ENCODE measurements around the gene TAF5. TPM values are rescaled to one million over a fixed set of nuclear protein-coding genes. Genes with fewer than 3 reads are reported as not detected.

Gene TAF5
- total RNA-seq (2014; rRNA removed; shearing (Covaris generic)) = 4.0 and 4.7 TPM in 2 replicates
- polyA plus RNA-seq (2016; fragmentation: Nextera tagmentation; extraction: Ambion mirVana) = 1.7 TPM in 2 replicates

- peak; percentile 98 for DNase-seq
- no peaks in the 10 kb centered on the region for H4K20me1 ChIP-seq (ENCODE audit: insufficient read depth)
- H3K4me3 ChIP-seq = peak within 1 kb of the TSS; percentile 91
- peak within 1 kb of the TSS; percentile 92 for H3K4me2 ChIP-seq (ENCODE audit: unreplicated experiment)
- peak within 1 kb of the TSS; percentile 56 for H3K27ac ChIP-seq
- WGBS, 2 experiments (ENCODE audit: low coverage in 1 of 2, low lambda C conversion rate in 2 of 2, missing lambda C conversion rate in 2 of 2) = 0 to 1% methylated on average over 47 to 63 of the region's 81 CpGs
- H3K27me3 ChIP-seq (replicated peaks; ENCODE audit: insufficient read depth) = no peaks in the 10 kb centered on the region
- in situ Hi-C loops (cut with MboI) = no loop called here
- peak within 1 kb of the TSS; percentile 96 for H2AFZ ChIP-seq
- H3K36me3 ChIP-seq (ENCODE audit: low read depth) = no peaks in the 10 kb centered on the region
- H3K9me3 ChIP-seq (ENCODE audit: low read depth) = no peaks in the 10 kb centered on the region
- no peaks in the 10 kb centered on the region for H3K9me2 ChIP-seq (ENCODE audit: insufficient read depth)
- no peaks in the 10 kb centered on the region for H3F3A ChIP-seq (ENCODE audit: insufficient read depth)
- TF ChIP-seq EZH2 (IDR thresholded peaks at IDR 0.05; ENCODE audit: insufficient read depth, poor library complexity, severe bottlenecking) (no peak), EZH2phosphoT487 (IDR thresholded peaks at IDR 0.05; ENCODE audit: insufficient read depth, low read depth) (no peak)
- peak within 1 kb of the TSS; percentile 75 for H3K9ac ChIP-seq
- H3K4me1 ChIP-seq (ENCODE audit: insufficient read depth) = peaks cover 8% of the 10 kb centered on the region; the same call in 1 of the 2 replicates
- H3K79me2 ChIP-seq (ENCODE audit: insufficient read depth) = peaks cover 39% of the 10 kb centered on the region
Observed at GRCh38 chr10:103367782-103368518, at the start of gene TAF5. TSS of gene TAF5 (plus strand) at chr10:103367976. CDS start at chr10:103367990, 14 bp downstream.

- H3K36me3 ChIP-seq (ENCODE audit: low read depth) = peaks cover 42% of the 10 kb centered on the region
Observed at GRCh38 chr10:103327906-103328305, 39.9 kb upstream of the TAF5 start.

GRCh38 chr10:103333934-103334520, 33.7 kb upstream of the TAF5 start:
- H3K9me2 ChIP-seq (ENCODE audit: insufficient read depth) = no peaks in the 10 kb centered on the region
- no peaks in the 10 kb centered on the region for H3K9me3 ChIP-seq (ENCODE audit: low read depth)
- H3K27me3 ChIP-seq (replicated peaks; ENCODE audit: insufficient read depth) = no peaks in the 10 kb centered on the region
- 80 to 85% methylated on average over 2 of the region's 2 CpGs for WGBS, 2 experiments (ENCODE audit: low coverage in 1 of 2, low lambda C conversion rate in 2 of 2, missing lambda C conversion rate in 2 of 2)
- no peak overlapping the region for H3K4me3 ChIP-seq
- peak; percentile 55 for DNase-seq
- H3K79me2 ChIP-seq (ENCODE audit: insufficient read depth) = no peaks in the 10 kb centered on the region
- in situ Hi-C loops (cut with MboI) = no loop called here
- no peak overlapping the region for H2AFZ ChIP-seq
- no peaks in the 10 kb centered on the region for H4K20me1 ChIP-seq (ENCODE audit: insufficient read depth)
- H3K9ac ChIP-seq = no peak overlapping the region
- TF ChIP-seq EZH2phosphoT487 (IDR thresholded peaks at IDR 0.05; ENCODE audit: insufficient read depth, low read depth) (no peak), EZH2 (IDR thresholded peaks at IDR 0.05; ENCODE audit: insufficient read depth, poor library complexity, severe bottlenecking) (no peak)
- H3K36me3 ChIP-seq (ENCODE audit: low read depth) = peaks cover 21% of the 10 kb centered on the region
- no peaks in the 10 kb centered on the region for H3K4me1 ChIP-seq (ENCODE audit: insufficient read depth)
- no peak overlapping the region for H3K4me2 ChIP-seq (ENCODE audit: unreplicated experiment)
- peaks cover 6% of the 10 kb centered on the region; the same call in 1 of the 2 replicates for H3F3A ChIP-seq (ENCODE audit: insufficient read depth)
- no peak overlapping the region for H3K27ac ChIP-seq

More at GRCh38 chr10:103327906-103328305, 39.9 kb upstream of the TAF5 start:
- H3K9me2 ChIP-seq (ENCODE audit: insufficient read depth) = no peaks in the 10 kb centered on the region
- no peaks in the 10 kb centered on the region for H3K4me1 ChIP-seq (ENCODE audit: insufficient read depth)
- H3K9ac ChIP-seq = no peak overlapping the region
- TF ChIP-seq EZH2phosphoT487 (IDR thresholded peaks at IDR 0.05; ENCODE audit: insufficient read depth, low read depth) = no peak
- TF ChIP-seq EZH2 (IDR thresholded peaks at IDR 0.05; ENCODE audit: insufficient read depth, poor library complexity, severe bottlenecking) = no peak
- H4K20me1 ChIP-seq (ENCODE audit: insufficient read depth) = no peaks in the 10 kb centered on the region
- no peak overlapping the region for H3K27ac ChIP-seq
- no peaks in the 10 kb centered on the region for H3F3A ChIP-seq (ENCODE audit: insufficient read depth)
- no peak for DNase-seq
- no peak overlapping the region for H3K4me2 ChIP-seq (ENCODE audit: unreplicated experiment)
- in situ Hi-C loops (cut with MboI) = no loop called here
- no peak overlapping the region for H2AFZ ChIP-seq
- H3K9me3 ChIP-seq (ENCODE audit: low read depth) = no peaks in the 10 kb centered on the region
- no peak overlapping the region for H3K4me3 ChIP-seq
- no peaks in the 10 kb centered on the region for H3K79me2 ChIP-seq (ENCODE audit: insufficient read depth)
- WGBS, 2 experiments (ENCODE audit: low coverage in 1 of 2, low lambda C conversion rate in 2 of 2, missing lambda C conversion rate in 2 of 2) = 96 to 98% methylated on average over 7 of the region's 7 CpGs
- H3K27me3 ChIP-seq (replicated peaks; ENCODE audit: insufficient read depth) = no peaks in the 10 kb centered on the region

- H2AFZ ChIP-seq = no peak overlapping the region
- no peak for DNase-seq
- H3K79me2 ChIP-seq (ENCODE audit: insufficient read depth) = no peaks in the 10 kb centered on the region
- no peaks in the 10 kb centered on the region for H3K27me3 ChIP-seq (replicated peaks; ENCODE audit: insufficient read depth)
- no peak overlapping the region for H3K27ac ChIP-seq
- H3K9me3 ChIP-seq (ENCODE audit: low read depth) = no peaks in the 10 kb centered on the region
- TF ChIP-seq EZH2phosphoT487 (IDR thresholded peaks at IDR 0.05; ENCODE audit: insufficient read depth, low read depth) (no peak), EZH2 (IDR thresholded peaks at IDR 0.05; ENCODE audit: insufficient read depth, poor library complexity, severe bottlenecking) (no peak)
- in situ Hi-C loops (cut with MboI) = no loop called here
- no peak overlapping the region for H3K4me3 ChIP-seq
- H3K9ac ChIP-seq = no peak overlapping the region
- H3K36me3 ChIP-seq (ENCODE audit: low read depth) = peaks cover 21% of the 10 kb centered on the region
- H3K4me1 ChIP-seq (ENCODE audit: insufficient read depth) = no peaks in the 10 kb centered on the region
- peaks cover 6% of the 10 kb centered on the region; the same call in 1 of the 2 replicates for H3F3A ChIP-seq (ENCODE audit: insufficient read depth)
- H3K9me2 ChIP-seq (ENCODE audit: insufficient read depth) = no peaks in the 10 kb centered on the region
- no peaks in the 10 kb centered on the region for H4K20me1 ChIP-seq (ENCODE audit: insufficient read depth)
- no peak overlapping the region for H3K4me2 ChIP-seq (ENCODE audit: unreplicated experiment)
Observed at GRCh38 chr10:103334567-103334966, 33.2 kb upstream of the TAF5 start.

Data from GM23248 (cell line).